NCI-H187 treated with DMSO at 0.1 percent for 48 hours (cell line): ENCODE data around the gene SPSB3.
"Not testable (repeated sequence)": the region's sequence is repeated elsewhere in the genome, so short reads cannot be mapped to it uniquely, and the experiment has no call there.

Source experiments
- DNase-seq: peaks from one replicate; lab custom pipeline; 2025; lab: John Stamatoyannopoulos, UW

Gene SPSB3

GRCh38 chr16:1741553-1742165, 40.7 kb downstream of the SPSB3 start:
- DNase-seq = no peak

DNA sequence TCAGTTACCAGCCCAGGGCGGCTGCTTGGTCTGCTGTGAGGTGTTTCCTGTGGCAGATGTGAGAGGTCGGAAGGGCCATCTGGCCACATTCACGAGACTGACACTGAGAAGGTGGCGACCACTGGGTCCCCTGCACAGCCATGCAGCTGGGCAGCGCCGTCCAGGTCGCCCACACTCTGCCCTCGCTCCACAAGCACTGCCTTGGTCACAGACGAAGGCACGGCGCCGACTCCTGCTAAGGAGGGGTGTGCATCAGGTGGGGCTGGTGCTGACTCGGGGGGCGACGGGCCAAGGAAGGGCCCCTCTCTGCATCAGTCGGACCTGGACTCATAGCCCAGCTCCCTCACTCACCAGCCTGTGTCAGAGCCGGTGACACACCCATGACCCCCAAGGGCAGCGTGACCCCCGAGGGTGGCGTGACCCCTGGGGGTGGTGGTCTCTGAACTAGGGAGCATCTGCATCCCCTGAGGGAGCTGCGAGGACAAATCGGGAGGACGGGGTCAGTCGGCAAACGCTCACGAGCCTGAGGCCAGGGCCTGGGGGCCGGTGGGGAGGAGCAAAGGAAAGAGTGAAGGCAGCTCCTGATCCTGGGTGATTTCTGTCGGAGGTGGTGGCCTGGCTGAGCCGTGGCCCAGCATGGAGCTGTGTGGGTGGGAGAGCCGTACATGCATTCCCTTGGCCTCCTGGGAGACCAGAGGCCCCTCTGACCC, 41.4 kb downstream of the SPSB3 start:
- no peak for DNase-seq

DNA sequence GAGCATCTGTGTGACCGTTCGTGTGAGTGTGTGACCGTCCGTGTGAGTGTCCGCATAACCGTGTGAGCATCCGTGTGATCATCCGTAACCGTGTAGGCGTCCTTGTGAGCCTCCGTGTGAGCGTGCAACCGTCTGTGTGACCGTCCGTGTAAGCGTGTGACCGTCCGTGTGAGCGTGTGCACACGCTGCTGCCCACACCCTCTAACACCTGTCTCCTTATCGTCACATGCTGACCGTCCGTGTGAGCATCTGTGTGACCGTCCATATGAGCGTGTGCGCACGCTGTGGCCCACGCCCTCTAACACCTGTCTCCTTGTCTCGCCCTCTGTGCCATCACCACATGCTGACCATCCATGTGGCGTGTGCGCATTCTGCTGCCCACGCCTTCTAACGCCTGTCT, 42.1 kb downstream of the SPSB3 start:
- DNase-seq = no peak

DNA sequence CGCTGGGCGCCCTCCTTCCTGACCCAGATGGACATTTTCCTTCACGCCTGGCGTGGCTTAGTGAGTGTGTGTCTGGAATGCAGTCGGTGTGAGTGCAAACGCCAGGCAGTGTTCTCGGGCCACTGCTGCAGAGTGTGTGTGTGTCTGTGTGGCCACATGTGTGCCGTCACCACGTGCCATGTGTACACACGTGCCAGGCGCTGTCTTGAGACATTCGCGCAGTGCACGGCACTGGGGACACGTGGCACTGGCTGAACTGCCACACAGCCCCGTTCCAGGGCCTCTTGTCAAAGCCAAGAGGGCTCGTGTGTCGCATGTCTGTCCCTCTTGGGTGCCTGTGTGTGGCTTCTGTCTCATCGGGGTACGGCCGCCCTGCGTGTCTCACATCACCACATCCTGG, 47.6 kb downstream of the SPSB3 start:
- DNase-seq = no peak

DNA sequence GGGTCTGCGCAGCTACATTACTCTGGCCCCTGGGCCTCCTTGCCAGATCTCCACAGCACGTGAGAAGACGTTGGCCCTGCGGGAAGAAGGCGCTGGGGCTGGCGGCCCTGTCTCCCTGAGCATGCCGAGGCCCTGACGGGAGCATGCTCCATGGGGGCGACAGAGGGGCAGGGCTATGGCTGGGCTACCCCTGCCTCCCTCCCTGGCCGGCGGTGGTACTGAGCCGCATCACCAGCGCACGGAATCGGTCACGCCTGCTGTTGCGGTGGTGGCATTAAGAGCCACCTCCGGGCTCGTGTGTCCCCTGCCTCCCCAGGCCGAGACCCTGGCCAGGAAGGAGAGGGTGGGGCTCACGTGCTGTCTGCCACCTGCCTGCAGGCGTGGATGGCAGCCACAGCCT, 48.2 kb downstream of the SPSB3 start:
- DNase-seq = no peak

GRCh38 chr16:1732551-1732987, 49.8 kb downstream of the SPSB3 start:
- DNase-seq = not testable (repeated sequence)

- DNase-seq = no peak
Observed at GRCh38 chr16:1732071-1732470, 50.3 kb downstream of the SPSB3 start.

DNA sequence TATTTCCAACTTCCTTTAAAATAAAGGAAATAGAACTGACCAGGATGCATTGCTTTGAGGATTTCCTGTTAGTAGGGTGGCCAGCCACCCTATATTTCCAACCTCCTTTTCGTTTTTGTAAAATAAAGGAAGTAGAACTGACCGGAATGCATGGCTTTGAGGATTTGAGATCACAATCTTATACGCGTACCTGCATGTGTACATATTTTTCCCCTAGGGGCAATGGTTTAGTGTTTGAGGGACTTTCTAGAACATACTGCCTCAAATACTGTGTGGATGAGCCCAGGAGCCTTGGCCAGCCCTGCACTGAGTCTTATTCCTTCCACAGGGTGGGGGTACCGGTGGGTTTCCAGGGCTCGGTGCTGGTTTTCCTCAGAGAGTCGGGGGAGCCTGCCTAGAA, 50.8 kb downstream of the SPSB3 start:
- DNase-seq = no peak

- no peak for DNase-seq
Observed at GRCh38 chr16:1731073-1731472, 51.3 kb downstream of the SPSB3 start.

- DNase-seq = no peak
Observed at GRCh38 chr16:1729445-1729844, 52.9 kb downstream of the SPSB3 start.

GRCh38 chr16:1729026-1729425, 53.3 kb downstream of the SPSB3 start:
- DNase-seq = no peak

GRCh38 chr16:1727651-1728624, 54.4 kb downstream of the SPSB3 start:
- DNase-seq = no peak
